IPS DF 6.9 (cell line): Measurements from ENCODE around the gene CPT1C.

Source experiments
- DNase-seq: peaks from one replicate; pipeline ENCODE4 v3.0.0-alpha.2; 2013; ENCODE audit warnings: low read depth, low spot score
- H3K27ac ChIP-seq: one replicate; pipeline ENCODE4 v1.5.1; 2013; ENCODE audit warnings: low read length, control low read depth
- H3K27me3 ChIP-seq: 2 replicates; pipeline ENCODE4 v1.6.1; 2013; ENCODE audit warnings: mild to moderate bottlenecking, low read length; ENCODE audit not compliant: control insufficient read depth, insufficient read depth
- H3K36me3 ChIP-seq: 2 replicates; pipeline ENCODE4 v1.6.1; 2013; ENCODE audit warnings: low read length; ENCODE audit not compliant: control insufficient read depth, insufficient read depth
- H3K4me1 ChIP-seq: 2 replicates; pipeline ENCODE4 v1.6.1; 2013; ENCODE audit warnings: low read length; ENCODE audit not compliant: control insufficient read depth, insufficient read depth
- H3K4me3 ChIP-seq: 2 replicates; pipeline ENCODE4 v1.5.1; 2013; ENCODE audit warnings: mild to moderate bottlenecking, low read length
- H3K9me3 ChIP-seq: 2 replicates; pipeline ENCODE4 v1.6.1; 2013; ENCODE audit warnings: low read length, inconsistent platforms; ENCODE audit not compliant: control insufficient read depth, insufficient read depth
- WGBS: extraction: QIAGEN DNeasy Blood & Tissue Kit; methylation state at CpG from one replicate; pipeline ENCODE4 v1.1.7; 2013; ENCODE audit warnings: mixed read lengths, missing lambda C conversion rate; ENCODE audit not compliant: insufficient read length, insufficient coverage; 5-methylcytosine and 5-hydroxymethylcytosine counted together

The CPT1C gene

GRCh38 chr19:49761249-49761624, 70.3 kb downstream of the CPT1C start:
- H3K36me3 ChIP-seq: no peaks in the 10 kb centered on the region
- no peak overlapping the region for H3K27ac ChIP-seq
- WGBS: no CpG with 5 or more reads among the region's 1 CpG
- H3K27me3 ChIP-seq: no peaks in the 10 kb centered on the region
- no peak for DNase-seq
- no peaks in the 10 kb centered on the region; the same call in 1 of the 2 replicates for H3K9me3 ChIP-seq
- no peak overlapping the region for H3K4me3 ChIP-seq
- no peaks in the 10 kb centered on the region for H3K4me1 ChIP-seq

GRCh38 chr19:49761625-49762311, 70.9 kb downstream of the CPT1C start:
- H3K9me3 ChIP-seq: no peaks in the 10 kb centered on the region
- no peaks in the 10 kb centered on the region for H3K27me3 ChIP-seq
- no peak for DNase-seq
- no peaks in the 10 kb centered on the region for H3K4me1 ChIP-seq
- H3K36me3 ChIP-seq: no peaks in the 10 kb centered on the region
- WGBS: no CpG with 5 or more reads among the region's 16 CpGs
- no peak overlapping the region for H3K27ac ChIP-seq
- H3K4me3 ChIP-seq: no peak overlapping the region

- no peaks in the 10 kb centered on the region for H3K27me3 ChIP-seq
- no peak within 1 kb of the TSS for H3K4me3 ChIP-seq
- H3K27ac ChIP-seq: no peak within 1 kb of the TSS
- H3K36me3 ChIP-seq: no peaks in the 10 kb centered on the region
- WGBS: no CpG with 5 or more reads among the region's 6 CpGs
- H3K4me1 ChIP-seq: no peaks in the 10 kb centered on the region
- no peaks in the 10 kb centered on the region for H3K9me3 ChIP-seq
- DNase-seq: no peak
Measured at GRCh38 chr19:49763230-49763629, 72.3 kb downstream of the CPT1C start, which contains the start of gene TSKS. TSKS (minus strand) TSS chr19:49763306; CDS start chr19:49763247, 59 bp downstream.
